Gastrocnemius medialis (tissue), 4 donors: ENCODE measurements around the gene EHD4.

Source experiments
- CTCF ChIP-seq, 5 experiments: fragments of 450-650 bp in 3 of 5; fragments of 200-600 bp in 2 of 5; sonication (generic) in 2 of 5; IDR thresholded peaks in 4 of 5; conservative IDR thresholded peaks in 1 of 5; 1 replicate in 4 of 5; 2 replicates in 1 of 5; pipeline ENCODE4 v1.5.1; 2016 to 2019; ENCODE audit warnings: antibody characterized with exemption in 5 of 5, mild to moderate bottlenecking in 3 of 5, moderate library complexity in 3 of 5
- POLR2A ChIP-seq, 2 donors: fragments of 450-650 bp; IDR thresholded peaks; one replicate each; pipeline ENCODE4 v1.6.1; 2017; ENCODE audit warnings: antibody characterized with exemption in 2 of 2, mild to moderate bottlenecking in 2 of 2, moderate library complexity in 2 of 2

GRCh38 chr15:42021593-42021992 is 49.2 kb upstream of the EHD4 start:
- TF ChIP-seq POLR2A (IDR thresholded peaks at IDR 0.05) = no peak
- TF ChIP-seq CTCF (IDR thresholded peaks at IDR 0.05 in 4 of 5, conservative IDR thresholded peaks at IDR 0.05 in 1 of 5) = no peak
